Activated T-cell treated with anti-CD3 and anti-CD28 coated beads for 24 hours (primary cell): ENCODE measurements around the gene SPARCL1.
"Not testable (repeated sequence)": the region's sequence is repeated elsewhere in the genome, so short reads cannot be mapped to it uniquely, and the experiment has no call there.

Experiments
- DNase-seq: peaks from one replicate; pipeline ENCODE4 v3.0.0-alpha.2; 2020; ENCODE audit warnings: low read depth

SPARCL1 gene

DNA sequence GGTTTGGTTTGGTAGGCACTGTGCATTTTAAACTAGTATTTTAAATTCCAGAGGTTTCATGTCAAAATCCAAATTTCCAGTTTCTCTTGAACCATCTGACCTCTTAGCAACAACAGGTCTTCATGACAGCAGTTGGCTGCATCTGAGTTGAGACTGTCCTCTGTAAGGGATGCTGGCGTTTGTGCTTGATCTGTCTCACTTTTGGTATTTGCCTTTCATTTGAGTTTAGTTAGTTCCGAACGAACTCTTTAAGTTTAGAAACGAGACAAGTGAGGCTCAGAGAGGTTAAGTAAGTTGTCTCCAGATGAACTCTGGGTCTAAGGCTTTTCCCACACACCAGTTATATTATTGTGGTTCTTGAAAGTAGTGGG lies 29.1 kb downstream of the SPARCL1 start:
- DNase-seq = no peak

DNA sequence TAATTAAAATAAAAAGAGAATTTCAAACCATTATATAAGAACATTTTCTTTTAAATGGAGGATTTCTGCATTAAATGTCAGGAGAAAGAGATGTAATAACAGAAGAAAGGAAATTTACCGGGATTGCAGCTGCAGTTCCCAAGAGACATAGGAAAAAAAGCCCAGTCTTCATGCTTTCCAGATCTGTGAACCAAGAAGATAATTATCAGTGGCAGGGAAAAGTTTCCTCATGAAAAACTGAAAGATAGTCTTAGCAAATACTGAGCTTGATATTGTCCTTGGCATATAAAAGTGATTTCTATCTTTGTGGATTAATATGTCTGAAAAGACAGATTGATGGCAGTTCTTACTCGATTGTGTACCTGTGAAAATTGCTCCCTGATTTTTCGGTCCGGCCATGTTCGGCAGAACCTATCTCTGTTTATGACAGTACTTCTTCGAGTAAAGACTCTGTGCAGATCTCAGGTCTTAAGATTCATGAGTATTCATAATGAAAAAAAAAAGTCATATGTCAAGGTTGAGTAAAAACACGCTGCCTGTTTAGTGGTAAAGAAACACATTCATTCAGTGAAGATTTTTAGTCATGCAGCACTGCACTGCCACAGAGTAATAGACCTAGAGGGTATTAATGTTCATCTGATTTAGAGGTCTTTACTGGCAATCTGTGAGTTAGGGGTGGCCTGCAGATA lies 29.6 kb downstream of the SPARCL1 start:
- DNase-seq = no peak

DNA sequence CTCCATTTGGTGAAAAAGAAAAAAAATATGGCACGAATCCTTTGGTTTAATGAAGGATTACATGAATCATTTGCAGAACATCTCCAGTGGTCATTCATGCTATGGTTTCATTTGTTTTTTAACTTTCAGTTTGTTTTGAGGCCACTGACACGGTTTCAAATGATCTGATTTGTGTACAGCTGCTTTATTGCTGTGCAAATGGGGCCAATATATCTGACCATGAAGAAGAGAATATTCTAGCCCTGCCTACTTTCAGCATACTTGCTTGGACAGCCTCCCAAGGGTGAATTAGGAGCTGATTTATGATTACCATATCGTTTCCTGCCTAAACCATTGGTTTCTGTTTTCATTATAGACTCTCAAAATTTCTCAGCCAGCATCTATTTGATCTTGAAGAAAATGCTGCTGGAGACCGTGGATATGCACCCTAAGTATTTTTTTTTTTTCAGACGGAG lies 30.7 kb downstream of the SPARCL1 start:
- DNase-seq = no peak

DNA sequence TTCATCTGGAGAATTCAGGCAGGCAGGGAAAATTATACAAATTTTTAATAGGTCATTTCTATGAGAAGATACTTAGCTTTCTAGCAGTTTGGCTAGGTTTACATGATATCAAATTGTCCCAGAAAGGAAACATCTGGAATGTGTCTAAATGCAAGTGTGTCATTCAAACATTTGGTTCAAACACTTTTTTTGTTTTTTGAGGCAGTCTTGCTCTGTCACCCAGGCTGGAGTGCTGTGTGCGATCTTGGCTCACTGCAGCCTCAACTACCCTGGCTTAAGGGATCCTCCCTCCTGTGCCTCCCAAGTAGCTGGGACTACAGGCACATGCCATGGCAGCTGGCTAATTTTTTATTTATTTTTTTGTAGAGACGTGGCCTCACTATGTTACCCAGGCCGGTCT lies 31.6 kb downstream of the SPARCL1 start:
- no peak for DNase-seq

DNA sequence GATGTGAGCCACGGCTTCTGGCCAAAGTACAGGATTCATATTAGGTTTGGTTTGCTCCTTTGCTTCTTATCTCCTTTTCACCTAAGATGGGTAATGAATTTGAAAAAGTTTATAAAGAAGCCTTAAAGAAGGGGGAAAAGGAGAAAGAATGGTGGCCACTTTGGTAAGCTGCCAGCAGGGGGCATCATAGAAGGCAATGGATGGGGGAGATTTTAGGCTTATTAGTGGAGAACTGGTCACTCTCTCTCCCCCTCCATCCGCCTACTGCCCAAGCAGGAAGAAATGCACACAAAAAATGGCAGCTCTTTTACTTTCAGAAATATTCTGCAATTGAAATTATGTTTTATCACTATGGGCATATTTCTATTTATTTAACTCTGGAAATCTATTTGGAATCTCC lies 32.0 kb downstream of the SPARCL1 start:
- DNase-seq = no peak

DNA sequence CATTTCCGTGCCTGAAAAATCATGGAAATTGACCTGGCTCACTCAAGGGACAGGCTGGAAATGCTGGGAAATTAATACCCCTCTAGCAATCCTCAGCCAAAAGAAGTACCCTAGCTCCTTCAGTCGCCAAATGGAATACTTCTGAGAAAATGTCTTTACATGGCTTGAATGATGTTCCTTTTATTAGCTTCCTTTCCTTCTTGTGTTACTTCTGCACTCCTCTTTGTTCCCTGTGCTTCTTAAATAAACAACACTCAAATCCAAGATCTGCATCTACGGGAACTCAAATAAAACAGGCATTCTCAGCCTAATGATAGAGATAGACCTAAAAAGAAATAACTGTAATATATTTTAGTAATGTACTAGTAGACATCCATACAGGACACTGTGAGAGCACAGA lies 36.1 kb downstream of the SPARCL1 start:
- no peak for DNase-seq

DNA sequence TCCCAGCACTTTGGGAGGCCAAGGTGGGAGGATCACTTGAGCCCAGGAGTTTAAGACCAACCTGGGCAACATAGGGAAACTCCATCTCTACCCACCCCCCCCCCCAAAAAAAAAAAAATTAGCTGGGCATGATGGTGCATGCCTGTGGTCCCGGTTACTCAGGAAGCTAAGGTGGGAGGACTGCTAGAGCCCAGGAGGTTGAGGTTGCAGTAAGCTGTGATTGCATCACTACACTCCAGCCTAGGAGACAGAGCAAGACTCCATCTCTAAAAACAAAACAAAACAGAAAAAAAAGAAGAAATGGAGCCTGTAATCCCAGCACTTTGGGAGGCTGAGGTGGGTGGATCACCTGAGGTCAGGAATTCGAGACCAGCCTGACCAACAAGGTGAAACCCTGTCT lies 37.3 kb downstream of the SPARCL1 start:
- DNase-seq = not testable (repeated sequence)

DNA sequence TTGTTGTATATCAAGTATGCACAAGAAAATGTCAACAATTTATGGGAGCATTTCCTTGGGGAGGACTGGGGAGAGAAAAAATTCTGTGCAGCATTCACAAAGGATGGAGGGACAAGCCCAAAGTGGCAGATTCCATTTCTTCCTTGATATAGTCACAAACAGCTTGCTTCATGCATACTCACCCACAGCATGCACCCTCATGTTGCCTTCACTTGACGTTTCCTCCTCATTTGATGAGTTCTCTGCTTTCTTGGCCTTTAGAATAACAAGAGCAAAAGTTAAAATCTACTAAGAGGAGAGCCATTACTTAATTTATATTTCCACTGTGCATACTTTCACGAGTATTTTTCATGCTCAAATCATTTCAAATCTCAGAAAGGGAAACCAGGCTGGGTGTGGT lies 37.7 kb downstream of the SPARCL1 start:
- no peak for DNase-seq

DNA sequence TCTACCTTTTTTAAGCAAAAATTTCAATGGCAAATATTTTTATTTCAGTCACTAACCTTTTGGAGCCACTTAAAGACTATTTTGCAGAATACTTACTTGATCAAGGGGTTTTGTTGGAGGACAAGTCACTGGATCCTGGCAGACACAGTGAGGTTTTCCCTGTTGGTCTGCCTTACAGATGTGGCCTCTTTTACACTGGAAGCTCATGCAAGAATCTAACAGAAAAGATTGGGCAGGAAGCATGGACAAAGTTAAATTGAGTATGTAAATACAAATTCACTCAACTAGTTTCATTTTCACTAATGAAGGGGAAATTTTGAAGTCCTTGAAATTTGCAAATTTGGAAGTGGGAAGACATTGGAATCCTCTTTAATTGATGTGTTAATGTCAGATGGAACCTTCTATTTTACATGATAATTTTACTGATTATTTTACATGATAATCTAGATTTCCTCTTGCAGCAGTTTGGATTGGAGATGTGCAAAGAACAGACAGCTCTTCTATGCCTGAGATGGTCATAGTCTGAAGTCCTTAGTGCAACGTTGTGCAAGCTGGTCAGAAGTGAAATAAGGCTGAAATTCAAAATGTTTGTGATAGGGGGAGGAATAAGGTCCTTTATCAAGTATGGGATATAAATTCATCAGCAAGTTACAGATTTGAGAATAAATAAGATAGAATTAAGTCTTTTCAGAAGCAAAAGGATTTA lies 38.4 kb downstream of the SPARCL1 start:
- DNase-seq = no peak

DNA sequence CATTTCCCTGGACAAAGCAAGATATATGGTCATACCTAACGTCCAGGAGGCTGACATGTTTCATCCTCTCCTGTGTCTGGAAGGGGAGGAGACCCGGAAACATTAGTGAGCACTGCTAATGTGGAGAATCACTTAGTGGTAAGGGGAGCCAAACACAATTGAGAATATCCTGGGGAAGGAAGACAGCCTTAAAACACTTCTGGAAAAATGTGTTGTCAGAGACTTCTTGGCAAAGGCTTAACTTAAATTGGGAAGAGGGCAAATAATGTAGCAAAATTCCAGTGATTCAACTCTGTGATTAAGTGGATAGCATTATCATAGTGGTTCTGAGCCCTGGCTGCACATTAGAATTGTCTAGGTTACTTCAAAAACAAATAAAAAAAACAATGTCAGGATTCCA lies 39.5 kb downstream of the SPARCL1 start:
- DNase-seq = no peak

DNA sequence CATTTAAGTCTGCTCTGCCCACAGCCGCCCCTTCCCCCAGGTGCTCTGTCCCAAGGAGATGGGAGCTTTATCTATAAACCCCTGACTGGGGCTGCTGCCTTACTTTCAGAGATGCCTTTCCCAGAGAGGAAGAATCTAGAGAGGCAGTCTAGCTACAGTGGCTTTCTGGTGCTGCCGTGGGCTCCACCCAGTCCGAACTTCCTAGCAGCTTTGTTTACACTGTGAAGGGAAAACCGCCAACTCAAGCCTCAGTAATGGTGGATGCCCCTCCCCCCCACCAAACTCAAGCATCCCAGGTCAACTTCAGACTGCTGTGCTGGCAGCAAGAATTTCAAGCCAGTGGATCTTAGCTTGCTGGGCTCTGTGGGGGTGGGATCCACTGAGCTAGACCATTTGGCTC lies 40.5 kb downstream of the SPARCL1 start:
- DNase-seq = not testable (repeated sequence)

DNA sequence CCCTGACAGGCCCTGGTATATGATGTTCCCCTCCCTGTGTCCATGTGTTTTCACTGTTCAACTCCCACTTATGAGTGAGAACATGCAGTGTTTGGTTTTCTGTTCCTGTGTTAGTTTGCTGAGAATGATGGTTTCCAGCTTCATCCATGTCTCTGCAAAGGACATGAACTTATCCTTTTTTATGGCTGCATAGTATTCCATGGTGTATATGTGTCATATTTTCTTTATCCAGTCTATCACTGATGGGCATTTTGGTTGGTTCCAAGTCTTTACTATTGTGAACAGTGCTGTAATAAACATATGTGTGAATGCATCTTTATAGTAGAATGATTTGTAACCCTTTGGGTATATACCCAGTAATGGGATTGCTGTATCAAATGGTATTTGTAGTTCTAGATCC lies 45.9 kb downstream of the SPARCL1 start:
- DNase-seq = not testable (repeated sequence)

DNA sequence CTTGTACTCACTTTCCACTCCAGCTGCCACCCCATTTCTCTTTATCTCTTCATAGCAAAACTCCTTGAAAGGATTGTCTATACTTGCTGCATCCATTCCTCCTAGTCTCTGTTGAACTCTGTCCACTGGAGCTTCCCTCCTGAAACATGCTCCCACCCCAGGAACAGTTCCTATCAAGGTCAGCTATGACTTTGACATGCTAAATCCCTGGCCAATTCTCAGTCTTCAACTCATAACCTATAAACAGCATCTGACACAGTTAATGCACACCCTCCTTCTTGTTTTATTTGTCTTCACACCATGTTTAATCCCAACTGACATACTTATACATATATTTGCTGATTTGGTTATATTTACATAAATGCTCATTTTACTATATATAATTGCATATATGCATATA lies 47.8 kb downstream of the SPARCL1 start:
- no peak for DNase-seq

DNA sequence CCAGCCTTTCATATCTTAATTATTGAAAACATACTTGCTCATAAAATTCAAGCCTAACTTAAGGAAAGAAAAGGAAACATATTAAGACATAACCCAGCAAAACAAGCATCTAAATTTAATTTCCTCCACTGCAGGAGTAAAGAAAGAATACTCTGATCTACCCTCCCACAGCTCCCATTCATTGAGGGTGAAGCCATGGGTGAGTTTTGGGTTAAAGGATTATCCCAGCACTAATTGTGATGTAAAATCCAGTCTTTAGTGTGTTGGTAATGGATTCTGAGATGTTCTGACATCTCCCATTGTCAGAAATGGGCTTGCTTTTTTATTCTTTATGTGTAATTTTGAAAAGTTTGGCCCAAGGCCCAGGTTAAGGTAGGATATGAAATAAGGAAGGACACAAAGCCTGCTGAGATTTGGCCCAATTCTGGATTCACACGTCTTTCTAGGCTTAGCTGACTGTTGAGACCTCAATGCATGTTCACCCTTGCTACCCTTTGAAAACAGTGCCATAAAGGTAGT lies 50.4 kb downstream of the SPARCL1 start:
- no peak for DNase-seq

DNA sequence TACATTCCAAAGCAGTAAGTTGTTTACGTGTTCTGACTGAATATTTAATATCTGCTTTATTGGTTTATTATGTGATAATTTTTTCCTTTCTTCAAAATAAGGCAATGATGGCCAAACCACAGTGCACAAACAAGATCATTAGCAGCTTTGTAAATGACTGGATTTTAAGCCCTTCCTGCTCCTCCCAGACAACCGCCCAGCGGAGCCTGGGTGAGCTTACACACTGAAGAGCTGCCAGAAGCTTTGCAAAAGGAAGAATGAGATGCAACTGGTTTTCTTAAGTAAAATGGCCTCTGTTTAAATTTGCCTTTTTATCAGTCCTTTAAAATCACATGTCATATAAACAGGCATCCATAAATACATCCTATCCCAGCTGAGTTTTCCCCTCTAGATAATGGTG lies 52.2 kb downstream of the SPARCL1 start:
- no peak for DNase-seq

DNA sequence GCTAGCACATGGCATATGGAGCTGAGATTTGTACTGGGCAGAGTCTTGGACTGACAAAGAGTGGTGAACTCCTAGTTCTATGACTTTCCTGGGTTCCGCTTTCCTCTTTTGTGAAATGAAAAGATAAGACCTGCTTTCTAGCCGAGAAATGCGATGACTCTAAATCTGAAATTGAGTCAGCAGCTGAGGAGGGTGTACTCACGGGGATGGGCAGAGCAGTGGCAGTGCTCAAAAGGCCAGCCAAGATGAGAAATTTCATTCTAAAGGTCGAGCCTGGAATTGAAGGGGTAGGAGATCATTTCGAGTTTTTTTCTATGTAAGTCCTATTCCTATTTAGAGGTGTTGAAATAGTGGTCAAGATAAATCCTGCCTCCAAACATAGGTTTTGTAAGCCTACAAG lies 59.8 kb downstream of the SPARCL1 start:
- no peak for DNase-seq

DNA sequence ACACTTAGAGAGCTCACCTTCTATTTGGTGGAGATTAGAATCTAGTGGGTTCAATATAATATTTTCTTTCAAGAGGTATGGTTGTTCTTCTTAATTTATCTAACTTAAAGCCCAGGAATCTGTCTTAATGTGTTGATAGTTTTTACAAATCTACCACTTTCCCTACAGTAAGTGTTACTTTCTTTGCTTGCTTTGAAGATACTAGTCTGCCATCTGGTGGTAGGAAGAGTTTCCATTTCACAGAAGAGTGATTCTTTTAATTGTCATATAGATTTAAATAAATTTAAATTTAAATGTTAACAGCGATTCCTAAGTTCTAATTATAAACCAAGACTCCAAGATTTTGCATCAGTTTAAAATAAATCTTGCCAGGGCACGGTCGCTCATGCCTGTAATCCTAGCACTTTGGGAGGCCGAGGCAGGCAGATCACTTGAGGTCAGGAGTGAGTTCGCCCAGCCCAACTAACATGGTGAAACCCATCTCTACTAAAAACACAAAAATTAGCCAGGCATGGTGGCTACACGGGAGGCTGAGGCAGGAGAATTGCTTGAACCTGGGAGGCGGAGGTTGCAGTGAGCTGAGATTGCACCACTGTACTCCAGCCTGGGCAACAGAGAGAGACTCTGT lies 63.3 kb downstream of the SPARCL1 start:
- DNase-seq = no peak

DNA sequence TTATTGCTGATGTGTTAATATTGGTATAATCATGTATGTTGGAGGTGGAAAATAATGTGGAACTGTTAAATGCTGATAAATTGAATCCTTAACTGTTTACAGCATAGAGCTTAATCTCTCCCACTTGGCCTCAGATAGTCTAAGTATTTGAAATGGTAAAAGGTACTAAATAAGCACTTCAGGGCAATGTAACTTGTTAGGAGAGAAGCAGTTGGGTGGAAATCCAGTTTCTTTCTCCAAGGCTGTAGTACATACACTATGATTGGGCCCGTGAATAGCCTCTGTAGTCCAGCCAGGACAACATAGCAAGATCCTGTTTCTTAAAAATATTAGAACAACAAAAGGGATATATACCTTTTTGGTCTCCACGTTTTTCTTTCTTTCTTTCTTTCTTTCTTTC lies 67.1 kb downstream of the SPARCL1 start:
- no peak for DNase-seq

DNA sequence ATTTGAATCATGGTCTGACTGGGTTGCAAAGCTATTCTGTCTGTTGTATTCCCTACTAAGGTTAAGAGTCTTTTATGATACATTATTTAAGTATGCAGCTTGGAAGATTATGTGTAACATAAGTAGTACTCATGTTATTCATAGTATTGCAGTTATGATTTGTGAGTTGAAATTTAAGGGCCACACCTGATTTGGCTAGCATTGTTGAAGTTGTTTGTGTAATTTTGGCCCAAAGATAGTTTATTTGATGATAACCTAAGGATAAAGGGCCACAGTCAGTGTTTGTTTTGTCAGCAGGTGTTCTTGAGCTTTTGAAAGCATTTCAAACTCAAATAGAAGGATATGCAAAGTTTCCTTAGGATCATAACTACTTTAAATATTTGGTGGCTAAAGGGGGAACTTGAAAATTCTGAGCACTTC lies 67.9 kb downstream of the SPARCL1 start:
- DNase-seq = no peak

DNA sequence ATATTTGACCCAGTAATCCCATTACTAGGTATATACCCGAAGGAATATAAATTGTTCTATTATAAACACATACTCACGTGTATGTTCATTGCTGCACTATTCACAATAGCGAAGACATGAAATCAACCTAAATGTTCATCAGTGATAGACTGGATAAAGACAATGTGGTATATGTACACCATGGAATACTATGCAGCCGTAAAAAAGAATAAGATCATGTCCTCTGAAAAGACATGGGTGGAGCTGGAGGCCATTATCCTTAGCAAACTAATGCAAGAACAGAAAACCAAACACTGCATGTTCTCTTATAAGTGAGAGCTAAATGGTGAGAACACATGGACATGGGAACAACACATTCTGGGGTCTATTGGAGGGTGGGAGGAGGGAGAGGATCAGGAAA lies 70.3 kb downstream of the SPARCL1 start:
- DNase-seq = no peak

DNA sequence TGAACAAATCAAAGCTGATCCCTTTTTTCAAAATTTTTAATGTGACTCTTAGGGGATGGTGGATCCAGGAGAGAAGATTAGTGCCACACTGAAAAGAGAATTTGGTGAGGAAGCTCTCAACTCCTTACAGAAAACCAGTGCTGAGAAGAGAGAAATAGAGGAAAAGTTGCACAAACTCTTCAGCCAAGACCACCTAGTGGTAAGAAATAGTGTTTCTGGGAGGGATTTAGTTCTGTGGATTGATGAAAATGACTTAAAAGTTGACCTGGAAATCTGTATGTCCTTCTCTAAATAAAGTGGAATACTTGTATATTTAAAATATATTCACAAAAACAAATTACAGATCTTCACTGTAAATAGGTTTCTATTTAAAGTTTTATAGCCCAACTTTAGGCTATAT lies 77.6 kb downstream of the SPARCL1 start:
- no peak for DNase-seq

DNA sequence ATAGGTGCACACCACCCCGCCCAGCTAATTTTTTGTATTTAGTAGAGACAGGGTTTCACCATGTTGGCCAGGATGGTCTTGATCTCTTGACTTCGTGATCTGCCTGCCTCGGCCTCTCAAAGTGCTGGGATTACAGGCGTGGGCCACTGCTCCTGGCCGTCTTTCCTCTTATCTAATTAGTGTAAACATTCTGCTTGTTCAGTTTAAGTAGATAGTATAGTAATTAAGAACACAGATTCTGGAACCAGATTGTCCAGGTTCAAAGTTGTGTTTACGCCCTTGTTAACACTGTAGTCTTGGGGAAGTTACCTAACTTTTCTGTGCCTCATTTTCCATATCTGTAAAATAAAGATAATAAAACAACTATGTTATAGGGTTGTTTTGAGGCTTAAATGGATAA lies 82.8 kb downstream of the SPARCL1 start:
- not testable (repeated sequence) for DNase-seq

DNA sequence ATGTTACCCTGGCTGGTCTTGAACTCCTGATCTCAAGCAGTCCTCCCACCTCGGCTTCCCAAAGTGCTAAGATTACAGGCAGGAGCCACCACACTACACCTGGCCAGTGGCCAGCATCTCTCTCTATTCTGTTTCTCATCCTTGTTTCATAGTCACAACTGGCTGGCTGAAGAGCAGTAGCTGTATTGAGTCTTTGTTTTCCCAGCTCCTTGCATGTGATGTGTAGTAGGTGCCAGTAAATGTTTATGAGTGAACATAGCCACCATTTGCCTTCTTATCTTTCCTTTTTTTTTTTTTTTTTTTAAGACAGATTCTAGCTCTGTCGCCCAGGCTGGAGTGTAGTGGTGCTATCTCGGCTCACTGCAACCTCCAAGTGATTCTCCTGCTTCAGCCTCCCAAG lies 83.2 kb downstream of the SPARCL1 start:
- no peak for DNase-seq
